ENCODE results near the gene CCDC188.

- TF ChIP-seq CTCF (IDR thresholded peaks at IDR 0.05) (no peak), POLR2AphosphoS5 (IDR thresholded peaks at IDR 0.05; ENCODE audit: low read depth, low read length) (peak; percentile 11), TCF7L2 (IDR thresholded peaks at IDR 0.05; ENCODE audit: low read depth, low read length) (no peak), REST (IDR thresholded peaks at IDR 0.05; ENCODE audit: insufficient read depth in 1 of 2, low read depth in 2 of 2, low read length in 1 of 2) (no peak), SIN3A (IDR thresholded peaks at IDR 0.05; ENCODE audit: borderline replicate concordance, insufficient read depth, low read depth, low read length) (no peak)
Observed at GRCh38 chr22:20109411-20110358, 41.2 kb downstream of the CCDC188 start.
